GM18511 (cell line): Measurements from ENCODE around the gene SPTBN1.
"Not testable (repeated sequence)": the region's sequence is repeated elsewhere in the genome, so short reads cannot be mapped to it uniquely, and the experiment has no call there.

Source experiments
- ATAC-seq: cut with Tn5 transposase; IDR thresholded peaks from one replicate; pipeline ENCODE4 v1.9.1; 2021; ENCODE audit warnings: mild to moderate bottlenecking, moderate library complexity; ENCODE audit not compliant: unreplicated experiment

The SPTBN1 gene

DNA sequence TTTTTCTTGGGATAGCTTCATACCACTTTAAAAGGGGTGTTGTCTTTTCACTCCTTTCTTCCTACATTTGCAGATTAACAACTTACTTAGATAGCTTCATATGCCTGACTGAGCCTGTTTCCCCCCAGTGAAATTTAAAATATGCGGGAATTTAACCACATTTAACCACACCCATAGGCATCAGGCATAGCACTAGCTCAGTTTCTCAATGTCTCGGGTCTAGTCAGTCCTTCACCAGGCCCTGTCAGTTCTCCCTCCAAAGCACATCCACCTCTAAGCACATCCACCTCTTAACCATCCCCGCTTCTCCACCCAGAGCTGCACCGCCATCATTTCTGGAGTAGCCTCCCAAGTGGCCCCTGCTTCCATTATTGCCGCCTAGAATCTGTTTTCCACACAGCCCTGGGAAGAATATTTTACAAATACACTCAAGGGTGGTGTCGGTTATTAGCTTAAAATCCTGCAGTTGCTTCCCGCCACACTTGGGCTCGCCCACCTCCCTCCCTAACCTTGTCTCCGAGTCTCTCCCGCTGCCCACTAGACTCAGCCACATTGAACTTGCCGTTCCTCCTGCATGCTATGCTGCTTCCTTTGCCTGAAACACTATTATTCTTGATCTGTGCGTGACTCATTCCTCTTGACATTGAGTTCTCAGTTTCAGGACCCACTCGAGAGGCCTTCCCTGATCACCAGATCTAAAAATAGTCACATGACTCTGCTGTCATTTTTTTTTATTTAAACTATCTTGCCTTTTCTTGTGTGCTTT, 68.3 kb downstream of the SPTBN1 start:
- peak; percentile 79 for ATAC-seq

DNA sequence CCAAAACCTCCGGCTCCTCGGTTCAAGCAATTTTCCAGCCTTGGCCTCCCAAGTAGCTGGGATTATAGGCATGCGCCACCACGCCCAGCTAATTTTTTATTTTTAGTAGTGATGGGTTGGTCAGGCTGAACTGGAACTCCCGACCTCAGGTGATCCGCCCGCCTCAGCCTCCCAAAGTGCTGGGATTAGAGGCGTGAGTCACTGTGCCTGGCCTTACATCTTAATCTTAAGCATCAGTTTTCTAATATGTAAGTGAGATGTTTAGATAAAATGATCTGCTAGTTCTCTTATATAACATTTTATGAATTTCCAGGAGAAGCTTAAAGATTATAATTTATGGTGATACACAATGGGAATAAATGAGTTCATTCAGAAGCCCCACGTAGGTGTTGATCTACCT, 69.2 kb downstream of the SPTBN1 start:
- no peak for ATAC-seq

DNA sequence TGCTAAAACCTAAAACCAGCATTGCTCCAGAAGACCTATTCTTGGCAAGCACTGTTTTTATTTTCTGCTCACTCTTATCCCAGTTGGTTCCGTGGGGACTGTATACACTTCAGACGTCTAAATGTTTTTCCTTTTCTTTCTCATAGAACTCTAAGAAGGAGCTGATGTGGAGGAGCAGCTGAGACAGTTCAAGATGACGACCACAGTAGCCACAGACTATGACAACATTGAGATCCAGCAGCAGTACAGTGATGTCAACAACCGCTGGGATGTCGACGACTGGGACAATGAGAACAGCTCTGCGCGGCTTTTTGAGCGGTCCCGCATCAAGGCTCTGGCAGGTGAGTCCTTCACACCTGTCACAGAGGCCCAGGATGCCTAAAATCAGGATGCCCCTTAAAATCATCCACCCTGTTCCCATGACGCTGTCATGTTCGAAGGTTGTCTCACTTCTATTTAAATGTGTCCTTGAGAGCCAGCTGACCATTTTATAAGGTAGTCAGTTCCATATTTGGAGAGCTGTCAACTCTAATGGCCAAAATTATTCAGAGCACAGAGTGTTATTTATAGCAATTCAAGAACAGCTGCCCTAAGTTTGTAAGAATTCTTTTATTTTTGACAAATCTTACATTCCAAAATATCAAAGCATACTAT, 70.2 kb downstream of the SPTBN1 start:
- ATAC-seq, result no peak

DNA sequence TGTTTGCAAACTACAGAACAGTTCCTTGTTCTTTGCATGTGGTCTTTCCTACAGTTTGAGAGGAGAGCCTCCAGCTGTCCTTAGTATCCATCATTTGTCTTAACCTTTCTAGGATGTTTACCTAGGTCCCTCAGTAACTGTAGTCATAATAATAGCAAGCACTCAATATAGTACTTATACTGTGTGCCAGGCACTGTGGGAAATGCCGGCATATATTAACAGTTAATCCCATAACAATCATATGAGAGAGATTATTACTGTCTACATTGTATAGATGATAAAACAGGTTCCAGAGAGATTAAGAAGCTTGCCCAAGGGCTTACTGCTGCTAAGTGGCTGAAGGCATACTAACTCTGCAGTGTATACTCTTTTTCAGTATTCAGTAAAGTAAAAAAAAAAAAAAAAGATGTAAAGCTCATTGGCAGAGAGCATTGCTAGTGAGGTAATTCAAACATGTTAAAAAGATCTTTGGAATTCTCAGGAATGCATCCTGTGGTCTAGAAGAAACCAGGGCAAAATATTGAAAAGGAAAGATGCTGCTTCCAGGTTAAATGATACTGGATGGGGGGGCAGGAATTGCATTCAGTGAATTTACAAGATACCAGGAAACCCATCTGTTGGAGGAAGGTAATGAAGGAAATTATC, 72.3 kb downstream of the SPTBN1 start:
- no peak for ATAC-seq

DNA sequence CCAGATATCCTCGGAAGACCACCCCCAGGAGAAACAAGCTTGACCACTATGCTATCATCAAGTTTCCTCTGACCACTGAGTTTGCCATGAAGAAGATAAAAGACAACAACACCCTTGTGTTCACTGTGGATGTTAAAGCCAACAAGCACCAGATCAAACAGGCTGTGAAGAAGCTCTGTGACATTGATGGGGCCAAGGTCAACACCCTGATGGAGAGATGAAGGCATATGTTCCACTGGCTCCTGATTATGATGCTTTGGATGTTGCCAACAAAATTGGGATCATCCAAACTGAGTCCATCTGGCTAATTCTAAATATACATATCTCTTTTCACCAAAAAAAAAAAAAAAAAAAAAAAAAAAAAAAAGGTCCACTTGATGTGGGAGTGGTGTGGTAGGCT, 73.4 kb downstream of the SPTBN1 start:
- ATAC-seq, result not testable (repeated sequence)

DNA sequence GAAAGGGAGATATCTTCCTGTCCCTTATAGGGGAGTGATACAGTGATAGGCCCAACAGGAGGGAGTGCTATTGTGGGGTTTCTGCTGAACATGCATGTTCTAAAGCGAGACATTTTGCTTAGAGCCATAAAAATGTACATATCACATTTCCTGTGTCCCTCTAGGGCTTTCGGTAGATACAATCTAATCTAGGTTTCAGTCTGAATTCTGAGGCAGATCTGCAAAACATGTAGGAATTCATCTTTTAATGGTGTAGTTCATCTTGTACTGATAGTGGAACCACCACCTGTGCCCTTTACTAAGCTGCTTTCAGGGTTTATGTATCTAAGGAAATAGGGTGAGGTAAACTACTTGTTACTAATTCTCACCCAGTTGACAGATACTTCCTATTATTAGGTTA, 73.8 kb downstream of the SPTBN1 start:
- no peak for ATAC-seq

DNA sequence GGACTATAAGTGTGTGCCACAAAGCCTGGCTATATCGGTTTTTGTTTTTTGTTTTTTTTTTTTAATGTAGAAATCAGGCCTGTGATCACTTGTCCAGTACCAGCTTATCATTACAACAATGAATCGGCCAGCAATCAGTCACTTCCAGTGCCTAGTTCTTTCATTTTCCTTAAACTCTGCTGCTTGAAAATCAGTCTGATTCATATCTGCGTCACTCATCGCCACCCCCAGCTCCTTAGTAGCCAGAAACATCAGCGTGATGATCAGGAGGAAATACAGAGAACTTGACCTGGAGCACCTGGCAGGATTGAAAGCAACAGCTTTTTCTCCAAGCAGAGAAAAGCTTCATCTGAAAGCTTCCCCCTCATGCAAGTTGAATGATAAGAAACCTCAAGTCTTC, 75.4 kb downstream of the SPTBN1 start:
- no peak for ATAC-seq

DNA sequence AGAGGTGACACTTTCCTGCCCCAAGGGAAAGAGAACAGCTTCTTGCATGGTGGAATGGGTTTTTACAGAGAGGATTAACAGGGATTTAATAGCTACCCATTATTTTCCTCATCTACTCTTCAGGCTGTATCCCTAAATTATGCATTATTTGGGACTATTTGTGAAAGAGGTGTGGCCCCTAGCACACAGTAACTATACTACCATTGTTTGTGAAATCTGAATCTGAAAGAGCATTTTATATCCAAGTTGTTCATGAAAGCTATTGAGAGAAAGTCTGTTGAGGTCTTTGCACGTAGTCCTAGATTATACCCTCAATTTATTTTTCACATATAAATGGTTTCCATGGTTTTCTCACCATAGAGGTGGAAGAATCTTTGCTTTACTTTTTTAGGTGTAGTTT, 78.1 kb downstream of the SPTBN1 start:
- no peak for ATAC-seq

DNA sequence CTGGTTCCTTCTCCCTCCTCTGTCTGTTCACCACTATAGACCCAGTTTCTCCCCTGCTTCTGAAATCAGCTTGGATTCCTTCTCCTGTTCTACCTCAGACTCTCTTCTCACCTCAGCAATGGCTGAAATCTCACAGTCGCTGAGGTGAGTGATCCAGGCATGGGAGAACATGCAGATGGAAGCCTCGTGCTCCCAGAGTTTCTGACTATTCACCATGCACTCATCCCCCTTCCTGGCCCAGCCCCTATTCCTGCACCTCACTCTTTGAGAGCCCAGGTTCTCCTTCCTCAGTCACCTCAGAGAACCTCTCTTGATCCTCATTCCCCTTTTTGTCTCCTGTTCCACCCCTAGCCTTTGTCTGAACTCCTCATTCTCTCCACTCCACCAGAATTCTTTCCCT, 78.5 kb downstream of the SPTBN1 start:
- ATAC-seq, result no peak

DNA sequence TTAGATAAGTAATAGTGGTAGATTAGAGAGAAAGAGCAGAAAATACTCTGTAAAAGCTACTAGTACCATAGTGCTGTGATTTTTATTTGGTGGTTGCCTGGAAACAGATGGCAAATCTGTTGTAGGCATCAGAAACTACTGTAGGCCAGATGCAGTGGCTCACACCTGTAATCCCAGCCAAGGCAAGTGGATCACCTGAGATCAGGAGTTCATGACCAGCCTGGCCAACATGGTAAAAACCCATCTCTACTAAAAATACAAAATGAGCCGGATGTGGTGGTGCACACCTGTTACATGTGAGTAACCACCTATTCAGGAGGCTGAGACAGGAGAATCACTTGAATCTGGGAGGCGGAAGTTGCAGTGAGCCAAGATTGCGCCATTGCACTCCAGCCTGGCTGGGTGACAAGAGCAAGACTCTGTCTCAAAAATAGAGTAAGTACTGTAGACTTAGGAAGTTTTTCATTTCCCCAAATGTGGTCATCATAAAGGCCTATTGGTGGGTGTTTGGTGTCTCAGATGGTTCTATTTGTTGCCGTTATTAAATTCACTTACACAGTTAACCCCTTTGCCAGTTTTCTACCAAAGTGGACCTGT, 79.6 kb downstream of the SPTBN1 start:
- ATAC-seq, result no peak

DNA sequence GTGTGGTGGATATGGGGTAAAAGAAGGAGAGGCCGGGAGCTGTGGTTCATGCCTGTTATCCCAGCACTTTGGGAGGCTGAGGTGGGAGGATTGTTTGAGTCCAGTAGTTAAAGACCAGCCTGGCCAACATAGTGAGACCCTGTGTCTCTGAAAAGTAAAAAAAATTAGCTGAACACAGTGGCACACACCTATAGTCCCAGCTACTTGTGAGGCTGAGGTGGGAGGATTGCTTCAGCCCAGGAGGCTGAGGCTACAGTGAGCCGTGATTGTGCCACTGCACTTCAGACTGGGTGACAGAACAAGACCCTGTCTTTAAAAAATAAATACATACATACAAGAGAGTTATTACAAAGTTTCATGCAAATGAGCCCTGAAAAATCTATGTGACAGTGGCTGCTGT, 80.6 kb downstream of the SPTBN1 start:
- no peak for ATAC-seq

DNA sequence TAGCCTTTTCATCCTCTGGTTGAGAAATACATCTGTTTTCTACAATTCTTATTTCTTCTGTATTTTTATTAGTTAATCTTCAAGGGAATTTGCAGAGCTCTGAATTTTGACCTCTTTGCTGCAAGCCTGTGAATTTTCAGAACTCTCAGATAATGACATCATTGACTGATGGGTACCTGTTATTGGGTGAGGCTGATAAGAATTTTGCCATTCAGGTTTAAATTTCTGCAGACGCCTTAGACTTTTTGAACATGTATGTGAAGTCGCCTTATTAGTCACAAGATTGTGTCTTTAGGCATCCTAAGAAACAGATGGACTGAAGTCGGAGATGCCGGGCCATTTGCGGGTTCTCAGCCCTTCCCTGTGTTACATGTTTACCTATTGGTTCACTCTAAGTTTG, 82.4 kb downstream of the SPTBN1 start:
- ATAC-seq, result no peak

DNA sequence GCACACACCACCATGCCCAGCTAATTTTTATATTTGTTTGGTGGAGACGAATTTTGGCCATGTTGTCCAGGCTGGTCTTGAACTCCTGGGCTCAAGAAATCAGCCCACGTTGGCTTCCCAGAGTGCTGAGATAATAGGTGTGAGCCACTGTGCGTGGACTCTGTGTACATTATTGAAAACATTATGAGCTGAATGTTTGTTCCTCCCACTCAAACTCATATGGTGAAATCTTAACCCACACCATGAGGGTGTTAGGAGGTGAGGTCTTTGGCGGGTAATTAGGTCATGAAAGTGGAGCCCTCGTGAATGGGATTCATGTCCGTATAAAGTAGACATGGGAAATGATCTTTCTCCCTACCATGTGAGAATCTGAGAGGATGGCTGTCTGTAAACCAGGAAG, 83.6 kb downstream of the SPTBN1 start:
- ATAC-seq, result no peak

DNA sequence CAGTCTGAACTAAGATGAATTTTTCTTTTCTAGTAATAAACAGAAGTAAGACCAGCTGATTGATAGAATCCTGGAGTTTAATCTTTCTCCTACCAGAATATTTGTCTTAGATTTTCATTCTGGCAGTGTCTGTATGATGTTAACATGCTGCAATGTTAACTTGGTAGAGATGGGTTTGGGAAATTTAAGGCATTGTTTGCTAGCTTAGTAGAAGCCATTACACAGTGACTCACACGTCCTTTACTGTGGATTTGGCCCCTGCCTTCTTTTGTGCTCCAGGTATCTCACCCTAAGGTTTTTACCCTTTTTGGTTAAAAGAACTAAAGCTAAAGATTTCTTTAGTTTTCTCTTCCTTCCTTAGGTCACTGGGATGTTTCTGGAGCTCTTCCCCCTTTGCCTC, 84.1 kb downstream of the SPTBN1 start:
- no peak for ATAC-seq

DNA sequence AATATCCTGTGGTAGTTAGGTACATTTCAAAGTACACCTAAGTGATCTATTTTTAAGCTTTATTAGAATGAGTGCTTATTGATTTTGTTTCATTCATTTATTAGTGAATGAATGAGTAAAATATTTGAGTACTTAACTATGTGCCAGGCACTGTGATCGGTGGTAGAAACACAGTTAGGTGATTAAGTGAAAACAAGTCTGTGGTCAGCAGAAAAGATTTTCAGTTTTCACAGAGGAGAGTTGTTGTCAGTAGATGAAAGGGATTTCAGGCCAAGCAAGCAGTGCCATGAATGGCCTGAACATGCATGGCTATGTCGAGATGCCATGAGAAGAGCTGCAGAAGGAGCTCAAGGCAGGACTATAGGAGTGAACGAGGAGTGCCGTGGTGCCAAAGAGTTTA, 85.9 kb downstream of the SPTBN1 start:
- ATAC-seq, result no peak

DNA sequence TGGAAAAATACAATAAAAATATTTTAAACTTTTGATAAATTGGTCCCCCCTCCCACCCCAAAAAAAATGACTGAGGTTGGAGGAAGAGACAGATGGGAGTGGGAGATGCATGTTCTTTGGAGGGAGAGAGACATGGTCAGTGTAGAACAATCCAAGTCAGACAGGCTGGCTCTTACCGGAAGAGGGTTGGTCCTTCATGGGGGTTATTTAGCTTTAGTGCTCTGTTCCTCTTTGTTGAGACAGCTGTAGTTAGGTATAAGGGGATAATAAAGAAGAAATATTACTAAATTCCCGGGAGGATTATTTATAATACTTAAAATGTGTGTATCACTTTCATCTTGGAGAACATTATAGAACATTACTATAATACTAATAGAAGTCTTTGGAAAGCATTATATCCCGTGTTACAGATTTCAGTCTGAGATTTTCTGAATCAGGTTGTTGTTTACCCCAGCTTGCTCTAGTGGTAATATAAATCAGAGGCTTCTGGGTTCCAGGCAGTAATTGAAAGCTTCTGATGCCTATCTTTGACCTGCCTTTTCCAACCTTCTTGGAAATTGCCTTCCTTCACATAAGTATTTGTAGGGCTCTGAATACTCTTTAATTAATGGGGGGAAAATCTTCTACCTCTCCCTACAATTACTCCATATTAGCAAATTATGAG, 87.7 kb downstream of the SPTBN1 start:
- no peak for ATAC-seq

DNA sequence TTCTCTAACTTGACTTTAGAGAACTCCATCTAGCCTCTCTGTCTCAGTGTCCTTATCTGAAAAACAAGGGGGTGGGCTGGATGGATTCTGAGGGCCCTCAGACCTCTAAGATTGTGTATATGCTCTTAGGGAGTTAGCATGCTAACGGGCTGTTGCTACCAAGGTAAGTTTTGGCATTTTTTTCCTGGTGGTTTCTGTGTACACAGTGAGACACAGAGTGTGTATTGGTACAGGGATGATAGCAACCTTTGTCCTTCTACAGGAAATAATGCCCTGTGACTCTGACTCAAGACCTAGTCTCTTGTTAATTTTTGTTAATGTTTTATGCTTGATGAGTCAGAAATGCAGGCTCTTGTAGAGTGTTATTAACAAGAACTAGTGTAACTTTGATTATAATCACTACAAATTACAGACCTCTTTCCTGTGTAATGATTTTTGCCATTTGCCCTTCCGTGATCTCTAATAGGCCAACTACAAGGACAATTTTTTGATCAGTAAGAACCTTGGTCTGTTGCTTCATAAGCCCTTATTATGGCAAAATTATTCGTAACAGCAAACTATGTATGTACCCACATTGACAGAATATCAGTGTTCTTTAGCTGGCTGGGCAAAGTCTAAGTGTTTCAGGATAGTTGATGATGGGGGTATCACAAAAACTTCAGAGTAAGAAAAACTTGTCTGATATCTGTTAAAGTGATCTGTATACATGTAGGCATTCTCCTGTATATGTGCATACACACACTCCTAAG, 89.7 kb downstream of the SPTBN1 start:
- peak; percentile 81 for ATAC-seq

DNA sequence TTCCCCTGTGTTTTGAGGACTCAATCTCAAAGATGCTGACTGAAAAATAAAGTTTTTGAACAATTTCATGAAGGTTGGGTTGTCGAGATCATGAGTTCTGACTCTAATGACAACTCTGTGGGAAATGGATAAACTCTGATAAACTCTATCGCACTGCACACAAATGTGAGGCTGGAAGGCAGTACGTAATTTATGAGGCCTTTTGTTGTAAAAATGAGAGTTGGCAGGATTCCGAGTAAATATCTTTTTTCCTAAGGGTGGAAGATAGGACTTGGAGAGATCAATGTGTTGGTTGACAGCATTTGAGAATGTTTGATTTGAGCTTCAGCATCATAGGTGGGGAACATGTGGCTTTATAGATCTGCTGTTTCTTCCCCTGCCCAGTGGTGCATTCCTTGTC, 90.4 kb downstream of the SPTBN1 start:
- peak; percentile 3 for ATAC-seq

DNA sequence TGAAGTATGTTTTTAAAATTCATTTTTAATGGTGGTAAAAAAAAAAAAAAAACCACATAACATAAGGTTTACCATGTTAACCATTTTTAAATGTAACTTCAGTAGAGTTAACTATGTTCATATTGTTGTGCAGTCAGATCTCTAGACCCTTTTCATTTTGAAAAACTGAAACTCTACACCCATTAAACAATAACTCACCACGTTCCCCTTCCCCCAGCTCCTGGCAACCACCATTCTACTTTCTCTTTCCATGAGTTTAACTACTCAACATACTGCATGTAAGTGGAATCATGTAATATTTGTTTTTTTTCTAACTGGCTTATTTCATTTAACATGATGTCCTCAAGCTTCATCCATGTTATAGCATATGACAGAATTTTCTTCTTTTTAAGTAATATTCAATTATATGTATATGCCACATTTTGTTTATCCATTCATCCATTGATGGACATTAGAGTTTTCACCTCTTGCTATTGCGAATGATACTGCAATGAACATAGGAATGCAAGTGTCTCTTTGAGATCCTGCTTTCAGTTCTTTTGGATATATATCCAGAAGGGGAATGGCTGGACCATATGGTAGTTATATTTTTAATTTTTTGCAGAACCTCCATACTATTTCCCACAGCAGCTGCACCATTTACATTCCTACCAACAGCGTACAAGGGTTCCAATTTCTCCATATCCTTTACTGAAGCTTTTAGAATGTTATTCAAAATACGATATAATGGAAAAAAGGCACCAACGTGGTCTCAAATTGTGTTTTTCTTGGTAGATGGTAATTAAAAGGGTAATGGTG, 91.0 kb downstream of the SPTBN1 start:
- peak; percentile 67 for ATAC-seq

DNA sequence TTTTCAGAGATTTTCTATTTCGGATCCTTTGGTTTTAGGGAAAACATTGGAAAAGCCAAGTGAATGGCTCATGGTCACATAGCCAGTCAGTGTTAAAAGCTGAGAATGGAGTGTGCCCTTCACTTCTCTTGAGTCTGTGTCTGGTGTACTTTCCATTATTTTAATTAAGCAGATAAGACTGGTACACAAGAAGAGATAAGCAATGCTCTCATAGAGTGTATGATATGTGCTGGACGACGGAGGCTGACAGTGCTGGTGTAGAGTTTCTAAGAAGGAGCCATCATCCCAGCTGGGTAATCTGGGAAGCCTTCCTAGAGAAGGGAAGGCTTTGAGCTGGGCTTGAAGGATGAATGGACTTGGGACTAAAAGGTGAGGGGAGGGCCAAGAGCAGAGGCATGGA, 93.3 kb downstream of the SPTBN1 start:
- no peak for ATAC-seq
